B cell (primary cell): ENCODE results near the gene KCNQ2.

Experiments used
- CTCF ChIP-seq: fragments of 200-600 bp; IDR thresholded peaks from one replicate; pipeline ENCODE4 v1.8.0; 2022; ENCODE audit warnings: antibody characterized with exemption, mild to moderate bottlenecking
- EZH2 ChIP-seq: IDR thresholded peaks from 2 replicates; pipeline ENCODE4 v1.6.1; 2012; ENCODE audit warnings: borderline replicate concordance, low read depth, mild to moderate bottlenecking, moderate library complexity, low read length; ENCODE audit not compliant: insufficient read depth, poor library complexity, severe bottlenecking

DNA sequence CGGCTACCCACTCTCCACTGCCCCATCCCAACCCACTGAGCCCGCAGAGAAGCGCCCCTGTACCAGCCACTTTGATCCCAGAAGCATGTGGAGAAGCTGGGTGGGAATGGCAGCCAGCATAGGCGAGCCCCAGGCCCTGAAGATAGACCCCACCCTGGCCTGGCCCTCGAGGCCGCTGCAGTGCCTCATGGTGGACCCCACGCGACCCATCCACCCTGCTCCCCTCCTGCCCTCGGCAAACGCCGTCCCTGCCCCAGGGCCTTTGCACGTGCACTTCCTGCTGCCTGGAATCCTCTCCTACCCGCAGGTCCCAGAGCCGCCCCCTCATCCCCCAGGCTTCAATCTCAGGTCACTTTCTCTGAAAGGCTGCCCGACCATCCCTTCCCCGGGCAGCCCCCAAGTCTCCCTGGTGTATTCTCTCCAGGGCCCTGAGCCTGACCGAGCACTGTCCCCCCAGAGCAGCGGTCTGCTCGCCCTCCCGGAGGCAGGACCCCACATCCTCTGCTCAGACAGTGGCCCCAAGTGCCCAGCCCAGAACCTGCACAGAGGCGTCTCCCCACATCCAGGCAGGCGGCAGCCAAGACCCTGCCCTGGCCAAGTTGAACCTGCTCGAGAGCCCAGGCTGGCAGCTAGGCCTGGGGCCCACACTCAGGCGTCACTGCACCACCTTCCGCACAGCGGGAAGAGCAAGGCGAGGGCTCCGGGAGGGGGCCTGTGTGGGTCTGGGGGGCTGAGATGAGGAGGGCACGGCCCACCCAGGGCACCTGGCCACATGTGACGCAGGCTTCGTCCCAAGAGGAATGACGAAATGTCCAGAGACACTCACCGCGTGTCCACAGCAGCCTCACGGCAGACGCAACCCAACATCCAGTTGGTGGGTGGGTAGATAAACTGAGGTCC lies 14.0 kb downstream of the KCNQ2 start:
- TF ChIP-seq CTCF, result no peak
- TF ChIP-seq EZH2, result no peak
